ENCODE measurements around the gene KCNQ2. TPM values are rescaled to one million over a fixed set of nuclear protein-coding genes. Genes with fewer than 3 reads are reported as not detected.

Gene KCNQ2
- total RNA-seq, 1 donor: not detected

- TF ChIP-seq CTCF (IDR thresholded peaks at IDR 0.05; ENCODE audit: insufficient read depth, low read depth, low read length): no peak
- H3K4me3 ChIP-seq (ENCODE audit: low read depth, low read length): no peak overlapping the region
- DNase-seq (ENCODE audit: low read depth): no peak
Measured at GRCh38 chr20:63455568-63455859, 16.9 kb downstream of the KCNQ2 start.

GRCh38 chr20:63454731-63455567, 17.5 kb downstream of the KCNQ2 start:
- no peak for DNase-seq (ENCODE audit: low read depth)
- no peak for TF ChIP-seq CTCF (IDR thresholded peaks at IDR 0.05; ENCODE audit: insufficient read depth, low read depth, low read length)
- no peak overlapping the region for H3K4me3 ChIP-seq (ENCODE audit: low read depth, low read length)

GRCh38 chr20:63452821-63453523, 19.5 kb downstream of the KCNQ2 start:
- no peak for DNase-seq (ENCODE audit: low read depth)
- TF ChIP-seq CTCF (IDR thresholded peaks at IDR 0.05; ENCODE audit: insufficient read depth, low read depth, low read length): peak; percentile 9

GRCh38 chr20:63452341-63452740, 20.1 kb downstream of the KCNQ2 start:
- no peak for DNase-seq (ENCODE audit: low read depth)
- TF ChIP-seq CTCF (IDR thresholded peaks at IDR 0.05; ENCODE audit: insufficient read depth, low read depth, low read length): no peak
- no peak overlapping the region for H3K4me3 ChIP-seq (ENCODE audit: low read depth, low read length)

More at GRCh38 chr20:63452821-63453523, 19.5 kb downstream of the KCNQ2 start:
- no peak overlapping the region for H3K4me3 ChIP-seq (ENCODE audit: low read depth, low read length)

GRCh38 chr20:63451821-63452220, 20.6 kb downstream of the KCNQ2 start:
- TF ChIP-seq CTCF (IDR thresholded peaks at IDR 0.05; ENCODE audit: insufficient read depth, low read depth, low read length): no peak

GRCh38 chr20:63449796-63450730, 22.4 kb downstream of the KCNQ2 start:
- DNase-seq (ENCODE audit: low read depth): no peak
- TF ChIP-seq CTCF (IDR thresholded peaks at IDR 0.05; ENCODE audit: insufficient read depth, low read depth, low read length): no peak
- no peak overlapping the region for H3K4me3 ChIP-seq (ENCODE audit: low read depth, low read length)

More at GRCh38 chr20:63451821-63452220, 20.6 kb downstream of the KCNQ2 start:
- no peak for DNase-seq (ENCODE audit: low read depth)
- H3K4me3 ChIP-seq (ENCODE audit: low read depth, low read length): no peak overlapping the region
